Stimulated activated CD8-positive, alpha-beta memory T cell treated with anti-CD3 and anti-CD28 coated beads, Interleukin-15, amount 100 ng/mL, for 1 hour (primary cell): ENCODE measurements around the gene FAM222B.
A peak's percentile ranks its signal among the peaks of the same experiment; 100 is the strongest.
"Not testable (repeated sequence)": the region's sequence is repeated elsewhere in the genome, so short reads cannot be mapped to it uniquely, and the experiment has no call there.

Source experiments
- DNase-seq: peaks from one replicate; pipeline ENCODE4 v3.0.0-alpha.2; 2020; ENCODE audit warnings: low read depth

The FAM222B gene, protein sequence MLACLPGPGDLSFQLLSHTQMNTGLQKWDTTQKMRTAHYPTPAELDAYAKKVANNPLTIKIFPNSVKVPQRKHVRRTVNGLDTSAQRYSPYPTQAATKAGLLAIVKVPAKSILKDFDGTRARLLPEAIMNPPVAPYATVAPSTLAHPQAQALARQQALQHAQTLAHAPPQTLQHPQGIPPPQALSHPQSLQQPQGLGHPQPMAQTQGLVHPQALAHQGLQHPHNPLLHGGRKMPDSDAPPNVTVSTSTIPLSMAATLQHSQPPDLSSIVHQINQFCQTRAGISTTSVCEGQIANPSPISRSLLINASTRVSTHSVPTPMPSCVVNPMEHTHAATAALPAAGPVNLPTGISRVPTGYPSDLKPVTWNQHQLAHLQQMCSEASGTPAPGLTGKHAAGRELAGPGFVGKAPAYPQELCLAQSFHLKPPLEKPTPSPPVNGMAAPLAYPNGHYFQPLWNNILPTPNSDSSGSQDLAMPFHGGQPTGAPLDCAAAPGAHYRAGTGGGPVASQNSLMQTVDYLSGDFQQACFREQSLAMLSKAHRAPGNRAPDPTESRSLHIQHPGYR

DNA sequence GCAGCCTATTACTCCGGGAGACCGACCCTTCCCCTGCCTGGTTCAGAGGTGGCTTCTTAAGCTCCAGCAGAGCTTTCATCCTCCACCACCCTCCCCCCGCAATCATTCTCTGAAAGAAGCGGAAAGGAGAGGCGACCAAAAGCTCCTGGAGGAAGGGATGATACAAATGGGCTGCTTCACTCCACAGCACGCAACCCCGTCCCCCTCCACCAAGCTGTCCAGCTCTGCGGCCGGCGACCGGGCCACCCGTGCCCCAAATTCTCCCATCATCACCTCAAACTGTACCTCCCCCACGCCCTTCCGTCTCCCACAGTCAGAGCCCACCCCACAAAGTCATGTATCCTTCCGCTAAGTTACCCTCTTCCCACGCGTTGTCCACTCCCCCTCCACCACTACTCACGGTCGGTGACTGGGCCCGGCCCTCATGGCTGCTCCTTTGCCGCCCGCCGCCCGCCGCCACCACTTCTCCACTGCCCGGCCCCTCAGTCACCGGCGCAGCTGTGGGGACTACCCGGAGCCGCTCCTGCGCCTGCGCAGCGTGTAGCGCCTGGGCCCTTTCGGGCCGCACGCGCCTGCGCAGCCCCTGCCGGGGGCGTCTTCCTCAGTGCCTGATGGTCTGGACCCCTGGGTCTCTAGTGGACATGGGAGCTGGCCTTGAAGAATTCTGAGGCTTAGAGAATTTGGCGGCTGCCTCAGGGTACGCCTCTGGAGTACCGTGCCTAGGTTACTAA is at the start of gene FAM222B:
Gene FAM222B, minus strand, starts transcription at position 509 of the 731 bp plus-strand sequence. CDS start 76,123 bp downstream, outside the sequence.
- peak; percentile 62 for DNase-seq

DNA sequence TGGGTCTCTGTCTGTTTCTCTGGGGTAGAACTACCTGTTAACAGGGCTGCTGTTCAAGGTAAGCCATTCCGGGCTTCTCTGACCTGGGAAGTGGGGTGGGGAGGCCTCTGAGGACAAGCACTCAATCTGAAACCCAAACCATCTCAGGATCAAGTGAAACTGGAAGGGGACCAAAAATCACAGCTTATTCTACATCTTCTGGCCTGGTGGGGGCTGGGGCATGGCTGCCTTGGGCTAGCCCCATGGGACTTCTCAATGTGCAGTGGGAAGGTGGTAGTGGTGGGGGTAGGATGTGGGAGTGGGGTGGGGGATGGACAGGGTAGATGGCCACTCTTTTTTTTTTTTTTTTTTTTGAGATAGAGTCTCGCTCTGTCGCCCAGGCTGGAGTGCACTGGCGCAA is 49.4 kb upstream of the FAM222B start:
- DNase-seq = no peak

DNA sequence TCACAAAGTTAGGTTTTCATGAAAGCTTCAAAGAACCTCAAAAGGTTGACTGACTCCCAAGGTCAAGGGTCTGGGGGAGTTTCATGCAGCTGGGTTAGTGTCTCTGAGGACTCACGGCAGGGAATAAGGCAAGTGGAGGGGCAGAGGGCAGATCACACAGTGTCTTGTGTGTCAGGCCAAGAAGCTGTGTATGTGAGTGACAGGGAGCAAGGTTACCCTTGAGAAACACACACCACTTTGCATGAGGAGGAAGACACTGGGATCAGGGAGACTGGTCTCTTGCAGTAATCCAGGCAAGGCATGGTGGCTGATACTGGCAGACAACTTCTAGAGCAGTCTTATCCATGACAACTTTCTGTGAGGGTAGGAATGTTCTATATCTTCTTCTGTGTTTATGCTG is 48.6 kb upstream of the FAM222B start:
- no peak for DNase-seq

DNA sequence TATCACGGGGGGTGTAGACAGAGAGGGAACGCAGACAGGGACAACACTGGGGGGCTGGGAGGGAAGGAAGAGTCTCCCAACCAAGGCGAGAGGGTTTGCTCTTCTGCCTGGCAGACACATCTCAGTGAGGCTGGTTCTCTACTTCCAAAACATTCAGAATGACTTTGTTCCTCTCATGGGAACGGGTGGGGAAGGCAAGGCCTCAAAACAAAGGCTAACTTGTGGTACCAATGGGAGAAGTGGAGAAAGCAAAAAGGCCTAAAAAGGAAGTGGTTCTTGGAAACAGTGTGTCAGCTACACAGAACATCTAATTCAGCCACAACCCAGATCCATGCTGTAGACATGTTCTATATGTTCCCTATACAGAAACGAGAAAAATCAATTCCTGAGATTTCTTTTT is 47.4 kb upstream of the FAM222B start:
- DNase-seq = no peak

DNA sequence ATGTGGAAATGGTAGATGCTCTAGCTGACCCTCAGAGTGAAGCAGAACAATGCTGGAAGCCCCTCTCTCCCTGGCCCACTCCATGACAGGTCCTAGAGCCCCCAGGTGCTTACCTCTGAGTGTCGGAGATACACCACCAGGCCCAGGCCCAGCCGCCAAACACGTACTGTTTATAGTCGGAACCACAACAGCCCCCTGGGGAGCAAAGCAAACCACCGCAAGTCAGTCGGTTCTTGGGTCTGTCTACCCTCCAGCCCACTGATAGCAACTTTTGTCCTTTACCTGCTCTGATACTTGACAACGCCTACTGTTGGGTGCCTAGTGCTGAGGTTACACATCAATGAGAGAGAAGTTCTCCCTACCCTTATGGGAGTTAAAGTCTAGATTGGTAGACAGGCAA is 46.2 kb upstream of the FAM222B start:
- no peak for DNase-seq

DNA sequence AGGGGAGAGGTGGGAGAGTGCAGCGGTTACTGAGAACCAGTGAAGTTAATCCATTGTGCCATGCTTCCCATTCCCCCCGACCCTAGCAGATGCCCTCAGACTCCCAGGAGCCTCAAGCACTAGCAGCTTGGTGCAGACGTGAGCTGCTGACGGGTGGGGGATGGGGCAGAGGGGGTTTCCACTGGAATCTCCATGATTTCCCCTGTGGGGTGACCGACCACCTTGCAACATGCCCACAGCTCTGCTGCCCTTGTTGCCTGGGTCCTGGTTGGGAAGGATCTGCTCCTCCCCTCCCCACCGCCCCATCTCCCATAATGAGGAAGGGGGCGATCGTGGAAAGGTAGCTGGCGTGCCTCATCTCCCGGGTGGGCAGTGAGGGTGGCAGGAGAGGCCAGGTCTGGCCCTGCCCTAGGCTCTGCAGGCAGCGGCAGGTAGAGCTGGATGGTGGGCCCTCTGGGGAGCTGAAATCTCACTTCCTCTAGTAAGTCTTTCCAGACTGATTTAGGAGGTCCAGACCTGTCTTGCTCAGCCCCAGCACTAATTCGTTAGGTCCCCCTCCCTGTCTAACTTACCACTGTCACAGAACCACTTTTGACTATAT is 45.4 kb upstream of the FAM222B start:
- DNase-seq = no peak

DNA sequence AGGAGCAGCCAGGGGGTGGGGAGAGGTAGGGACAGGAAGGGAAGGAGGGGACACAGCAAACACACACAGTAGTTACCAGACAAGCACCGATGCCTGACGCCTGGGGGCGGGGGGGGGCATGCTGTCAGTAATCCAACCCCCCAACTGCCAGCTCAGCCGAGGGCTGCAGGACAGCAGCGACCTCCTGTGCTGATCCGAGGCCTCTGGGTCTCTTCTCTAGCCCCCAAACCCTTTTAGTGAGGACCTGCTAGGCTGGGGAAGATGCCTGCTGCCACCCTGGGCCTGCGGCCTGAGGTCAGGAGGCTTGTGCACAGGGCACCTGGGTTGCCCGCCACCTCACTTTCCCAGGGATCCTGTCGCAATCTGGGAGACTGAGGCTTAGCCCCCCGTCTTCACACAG is 43.4 kb upstream of the FAM222B start:
- no peak for DNase-seq

DNA sequence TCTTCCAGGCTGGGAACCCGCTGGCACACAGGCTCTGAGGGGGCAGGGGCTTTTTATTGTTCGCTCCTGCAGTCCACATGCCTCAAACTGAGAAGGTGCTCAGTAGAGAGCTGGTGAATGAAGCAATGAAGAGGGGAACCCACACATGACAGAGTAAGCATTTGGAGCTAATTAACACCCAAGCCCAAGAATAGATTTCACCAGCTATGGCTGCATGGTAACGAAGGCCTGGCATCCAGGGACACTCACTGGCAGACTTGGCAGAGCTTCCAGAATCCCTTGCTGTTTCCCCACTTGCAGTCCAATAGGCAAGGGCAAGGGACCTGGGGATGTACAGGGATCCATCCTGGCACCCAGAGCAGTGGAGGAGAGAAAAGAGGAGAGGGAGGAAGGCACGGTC is 42.8 kb upstream of the FAM222B start:
- DNase-seq = no peak

DNA sequence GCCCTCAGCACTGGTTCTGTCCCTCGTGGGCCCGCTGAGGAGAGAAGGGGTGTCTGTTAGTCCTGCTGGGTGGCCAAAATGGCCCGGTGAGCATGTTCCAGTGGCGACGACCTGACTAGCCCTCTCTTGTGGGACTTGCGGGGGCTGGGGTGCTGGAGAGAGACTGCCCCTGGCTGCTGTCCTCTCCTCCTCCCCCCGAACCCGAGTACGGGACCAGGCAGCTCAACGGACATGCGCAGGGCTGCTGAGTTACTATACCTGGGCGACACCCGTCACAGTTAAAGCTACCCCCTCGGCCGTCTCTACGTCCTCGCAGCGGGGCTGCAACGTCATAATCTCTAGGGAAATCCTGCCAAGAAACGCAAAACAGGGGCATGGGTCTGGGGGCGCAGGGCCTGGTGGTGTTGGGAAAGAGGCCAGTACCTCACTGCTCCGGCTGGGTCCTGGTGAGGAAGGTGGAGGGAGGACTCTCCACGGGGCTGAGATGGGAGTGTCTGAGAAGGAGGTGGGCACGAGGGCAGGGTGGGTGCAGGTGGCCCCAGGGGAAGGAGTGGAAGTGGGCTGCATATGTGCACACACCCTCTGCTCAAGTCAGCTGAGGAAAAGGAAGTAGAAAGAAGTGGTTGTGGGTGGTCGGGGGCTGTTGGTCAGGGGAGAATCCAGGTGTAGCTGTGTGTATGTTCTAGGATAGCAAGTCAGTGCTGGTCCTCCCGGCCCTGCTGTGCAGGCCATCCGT is 41.5 kb upstream of the FAM222B start:
- DNase-seq = no peak

DNA sequence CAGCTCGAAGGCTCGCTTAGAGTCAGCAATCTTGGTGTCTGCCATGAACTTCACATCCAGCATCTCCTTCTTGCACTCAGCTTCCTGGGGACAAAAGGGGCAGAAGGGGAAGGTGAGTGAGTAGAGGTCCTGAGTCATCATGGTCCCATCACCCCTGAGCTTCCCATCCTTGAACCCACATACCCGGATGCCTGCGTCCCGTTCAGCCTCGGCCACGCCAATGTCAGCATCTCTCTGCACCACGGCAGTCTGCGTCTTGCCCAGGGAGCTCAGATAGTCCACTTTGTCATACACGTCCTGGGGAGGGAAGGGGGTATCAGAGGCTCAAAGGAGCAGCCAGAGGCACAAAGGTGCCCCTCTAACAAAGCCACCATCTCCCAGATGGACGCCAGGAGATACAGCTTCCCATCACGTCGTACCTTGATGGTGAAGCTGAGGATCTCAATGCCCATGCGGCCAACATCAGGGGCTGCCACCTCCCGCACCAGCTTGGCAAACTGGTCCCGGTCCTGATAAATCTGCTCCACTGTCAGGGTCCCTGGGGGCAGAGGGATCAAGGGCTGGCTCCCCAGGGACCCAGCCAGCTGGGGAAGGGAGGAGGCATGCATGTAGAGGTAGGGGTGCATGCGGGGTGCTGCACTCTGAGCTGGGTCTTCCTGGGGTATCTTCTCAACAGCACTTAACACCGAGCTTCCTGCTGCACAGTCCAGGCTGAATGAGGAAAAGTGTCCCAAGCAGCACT is 39.7 kb upstream of the FAM222B start:
- no peak for DNase-seq

DNA sequence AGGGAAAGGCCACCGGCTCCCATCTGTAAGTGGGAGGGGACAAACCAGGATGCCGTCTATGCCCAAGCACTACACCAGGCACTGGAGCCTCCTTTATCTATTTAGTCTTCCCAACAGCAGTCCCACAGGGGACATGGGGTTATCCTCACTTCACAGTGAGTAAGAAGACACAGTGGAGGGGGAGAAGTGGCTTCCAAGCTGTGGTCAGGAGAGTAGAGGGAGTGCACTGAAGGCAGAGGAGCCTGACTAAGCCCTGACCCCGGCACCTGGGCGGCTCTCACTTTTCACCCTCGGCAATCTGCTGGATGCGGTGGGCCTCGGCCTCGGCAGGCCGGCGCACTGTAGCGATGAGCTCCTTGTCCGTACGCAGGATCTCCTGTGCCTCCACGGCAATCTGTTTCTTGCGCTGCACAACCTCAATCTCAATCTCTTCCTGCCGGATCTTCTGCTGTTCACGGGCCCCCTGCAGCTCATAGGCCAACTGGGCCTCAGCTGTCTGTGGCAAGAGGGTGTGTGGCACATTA is 39.0 kb upstream of the FAM222B start:
- no peak for DNase-seq

DNA sequence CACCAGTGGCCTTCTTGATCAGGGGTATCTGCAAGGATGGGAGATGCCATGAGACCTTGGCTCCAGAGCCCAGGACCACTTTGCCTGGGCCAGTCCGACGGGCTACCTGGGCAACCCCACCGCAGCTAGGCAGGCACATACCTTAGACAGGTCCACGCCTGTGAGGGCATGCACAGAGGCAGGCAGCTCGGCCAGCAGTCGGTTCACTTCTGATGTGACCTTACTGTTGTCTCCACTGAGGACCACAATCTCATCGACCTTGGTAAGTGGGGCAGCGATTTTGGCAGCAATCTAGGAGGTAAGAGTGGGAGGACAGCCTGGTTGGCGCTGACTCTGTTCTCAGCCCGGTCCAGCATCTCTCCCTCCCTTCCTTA is 38.0 kb upstream of the FAM222B start:
- DNase-seq = no peak

DNA sequence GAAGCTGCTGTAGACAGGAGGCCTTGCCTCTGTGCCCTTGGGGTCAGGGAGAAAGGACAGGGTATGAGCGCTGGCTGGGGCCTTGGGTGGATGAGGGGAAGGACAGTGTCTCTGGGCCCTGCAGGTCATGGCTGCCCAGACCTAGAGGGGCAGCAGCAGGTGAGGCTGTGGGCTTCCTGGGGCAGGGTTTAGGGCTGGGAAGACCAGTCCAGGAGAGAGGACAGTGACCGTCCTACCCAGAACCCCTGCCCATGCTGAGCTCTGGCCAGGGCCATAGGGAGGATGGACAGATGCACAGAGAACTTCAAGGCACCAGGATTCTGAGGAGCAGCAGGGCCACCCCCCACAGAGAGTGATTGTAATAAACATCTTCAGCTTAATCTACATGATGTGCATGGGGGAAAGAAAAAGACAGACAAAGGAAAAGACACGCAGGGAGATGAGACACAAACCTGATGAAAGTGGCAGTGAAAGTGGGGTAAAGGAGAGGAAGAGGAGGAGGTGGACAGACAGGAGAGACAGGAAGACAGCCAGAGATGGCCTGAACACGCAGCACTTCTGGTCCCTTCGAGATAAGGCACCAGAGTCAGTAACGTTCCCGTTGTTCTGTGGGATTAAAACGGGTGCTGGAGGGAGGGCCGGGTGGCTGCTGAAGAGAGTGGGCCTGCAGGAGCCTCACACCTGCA is 37.4 kb upstream of the FAM222B start:
- no peak for DNase-seq

DNA sequence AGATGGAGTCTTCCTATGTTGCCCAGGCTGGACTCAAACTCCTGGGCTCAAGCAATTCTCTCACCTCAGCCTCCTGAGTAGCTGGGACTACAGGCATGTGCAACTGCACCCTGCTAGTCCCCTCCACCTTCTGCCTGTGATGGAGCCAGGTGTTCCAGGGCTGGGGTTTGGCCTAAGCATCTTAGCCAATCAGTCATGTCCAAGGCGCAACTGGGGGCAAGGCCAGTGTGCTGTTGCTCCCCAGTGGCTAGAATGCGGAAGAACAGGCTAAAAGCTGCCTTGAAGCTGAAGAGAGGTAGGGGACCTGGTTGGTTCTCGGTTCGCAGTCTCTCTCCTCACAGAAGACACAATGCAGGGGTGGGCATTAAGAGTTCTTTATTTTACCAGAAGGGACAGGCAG is 36.4 kb upstream of the FAM222B start:
- DNase-seq = no peak

DNA sequence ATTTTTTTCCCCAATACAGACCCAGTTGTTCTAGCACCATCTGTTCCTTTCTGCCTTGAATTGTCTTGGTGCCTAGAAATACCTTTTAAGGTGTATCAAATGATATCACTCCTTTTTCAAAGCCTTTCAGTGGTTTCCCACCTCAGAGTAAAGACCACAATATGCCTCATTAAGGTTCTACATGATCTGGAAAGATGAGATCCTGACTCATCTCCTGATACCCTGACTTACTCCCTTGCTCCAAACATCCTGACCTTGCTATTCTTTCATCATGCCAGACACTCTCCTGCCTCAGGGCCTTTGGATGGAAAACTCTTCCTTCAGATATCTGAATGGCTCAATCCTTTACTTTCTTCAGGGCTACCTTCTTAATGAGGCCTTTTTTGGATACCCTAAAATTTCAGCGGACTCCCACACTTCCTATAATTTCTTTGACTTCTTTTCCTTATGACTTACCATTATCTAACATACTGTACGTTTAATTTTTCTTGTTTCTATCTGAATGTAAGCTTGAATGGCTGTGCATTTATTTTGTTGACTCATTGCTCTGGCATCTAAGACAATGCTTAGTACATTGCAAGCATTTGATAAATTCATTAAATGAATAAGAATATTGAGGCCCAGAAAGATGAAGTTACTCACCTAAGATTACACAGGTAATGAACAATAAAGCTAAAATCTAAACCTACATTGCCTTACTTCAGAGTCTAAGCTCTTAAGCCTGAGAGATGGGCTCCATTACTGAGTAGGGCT is 35.7 kb upstream of the FAM222B start:
- no peak for DNase-seq

DNA sequence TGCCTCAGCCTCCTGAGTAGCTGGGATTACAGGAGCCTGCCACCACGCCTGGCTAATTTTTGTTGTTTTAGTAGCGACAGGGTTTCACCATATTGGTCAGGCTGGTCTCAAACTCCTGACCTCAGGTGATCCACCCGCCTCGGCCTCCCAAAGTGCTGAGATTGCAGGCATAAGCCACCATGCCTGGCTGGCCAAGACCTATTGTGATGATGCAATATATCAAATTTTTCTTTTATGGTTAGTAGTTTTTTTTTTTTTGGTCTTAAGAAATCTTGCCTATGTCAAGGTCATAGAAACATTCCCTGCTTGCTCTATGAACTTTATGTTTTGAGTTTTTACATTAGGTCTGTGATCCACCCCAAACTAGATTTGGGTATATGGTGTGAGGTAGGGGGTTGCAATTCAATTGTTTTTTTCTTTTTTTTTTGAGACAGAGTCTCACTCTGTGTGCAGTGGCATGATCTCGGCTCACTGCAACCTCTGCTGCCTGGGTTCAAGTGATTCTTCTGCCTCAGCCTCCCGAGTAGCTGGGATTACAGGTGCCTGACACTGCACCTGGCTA is 34.6 kb upstream of the FAM222B start:
- DNase-seq = not testable (repeated sequence)

DNA sequence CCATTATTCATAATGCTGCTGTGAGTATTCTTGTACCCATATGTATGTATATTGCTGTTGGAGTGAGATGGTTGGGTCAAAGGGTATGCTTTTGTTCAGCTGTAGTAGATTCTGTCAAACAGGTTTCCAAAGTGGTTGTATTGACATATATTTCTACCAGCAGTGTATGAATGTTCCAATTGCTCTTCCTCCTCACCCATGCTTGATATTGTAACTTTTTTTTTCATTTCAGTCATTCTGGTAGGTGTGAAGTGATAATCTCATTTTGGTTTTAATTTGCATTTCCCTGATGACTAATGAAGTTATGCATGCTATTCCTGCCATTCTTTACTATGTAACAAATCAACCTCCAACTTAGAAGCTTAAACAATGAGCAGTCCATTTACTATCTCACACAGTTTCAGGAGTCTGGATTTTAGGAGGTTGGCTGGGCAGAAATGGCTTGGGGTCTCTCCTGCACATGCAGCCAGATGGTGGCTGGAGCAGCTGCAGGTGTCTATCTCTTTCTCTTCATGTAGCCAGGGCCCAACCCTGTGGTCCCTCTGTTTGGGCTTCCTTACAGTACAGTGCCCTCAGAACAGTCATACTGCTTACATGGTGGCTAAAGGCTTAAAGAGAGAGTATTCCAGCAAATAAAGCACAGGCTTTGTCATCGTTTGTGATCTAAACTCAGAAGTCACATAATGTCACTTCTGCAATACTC is 33.4 kb upstream of the FAM222B start:
- DNase-seq = no peak

DNA sequence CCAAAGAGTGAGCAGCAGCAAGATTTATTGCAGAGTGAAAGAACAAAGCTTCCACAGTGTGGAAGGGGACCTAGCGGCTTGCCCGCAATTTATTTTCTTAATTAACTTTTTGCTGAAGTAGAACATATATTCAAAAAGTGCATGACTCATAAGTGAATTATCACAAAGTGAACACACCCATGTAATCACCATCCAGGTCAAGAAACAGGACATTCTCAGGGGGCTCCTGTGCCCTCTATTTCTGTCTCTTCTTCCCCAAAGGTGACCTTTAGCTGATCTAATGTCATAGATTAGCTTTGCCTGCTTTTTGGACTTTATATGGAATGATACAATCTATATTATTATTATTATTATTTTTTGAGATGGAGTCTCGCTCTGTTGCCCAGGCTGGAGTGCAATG is 32.2 kb upstream of the FAM222B start:
- no peak for DNase-seq

DNA sequence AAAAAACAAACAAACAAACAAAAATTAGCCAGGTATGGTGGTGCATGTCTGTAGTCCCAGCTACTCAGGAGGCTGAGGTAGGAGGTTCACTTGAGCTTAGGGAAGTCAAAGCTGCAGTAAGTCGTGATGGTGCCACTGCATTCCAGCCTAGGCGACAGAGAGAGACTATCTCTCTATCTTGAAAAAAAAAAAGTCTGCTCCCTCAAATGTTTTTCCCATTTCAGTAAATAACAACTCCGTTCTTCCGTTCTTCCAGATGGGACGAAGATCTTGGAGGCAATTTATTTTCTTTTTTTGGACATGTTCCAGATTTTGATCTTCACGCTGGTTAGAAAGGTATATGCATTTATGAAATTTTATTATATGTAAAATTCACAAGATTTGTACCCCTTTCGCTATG is 31.2 kb upstream of the FAM222B start:
- DNase-seq = no peak
